H1 (cell line): ENCODE data around the gene RPS6KA4.

Source experiments
- CTCF ChIP-seq, 3 experiments: IDR thresholded peaks; 1 replicate in 2 of 3; 2 replicates in 1 of 3; pipeline versions ENCODE4 v1.5.1 to v1.6.1; 2011; ENCODE audit warnings: low read length in 3 of 3, mild to moderate bottlenecking in 3 of 3, inconsistent platforms in 2 of 3, low read depth in 1 of 3, moderate library complexity in 1 of 3; ENCODE audit not compliant: insufficient read depth in 1 of 3; ENCODE audit errors: control extremely low read depth in 1 of 3
- EZH2 ChIP-seq: fragments of 200-600 bp; sonication (generic); IDR thresholded peaks from 2 replicates; pipeline ENCODE4 v1.7.1; 2012; ENCODE audit warnings: low read depth, mild to moderate bottlenecking, moderate library complexity, low read length, inconsistent platforms; ENCODE audit not compliant: severe bottlenecking

GRCh38 chr11:64389851-64390250 is 30.9 kb downstream of the RPS6KA4 start:
- TF ChIP-seq CTCF (IDR thresholded peaks at IDR 0.05; ENCODE audit: control extremely low read depth in 1 of 3, insufficient read depth in 1 of 3, low read depth in 1 of 3, low read length in 3 of 3): no peak
- TF ChIP-seq EZH2: no peak
